ENCODE results near the gene SPINK9. TPM values are rescaled to one million over a fixed set of nuclear protein-coding genes. Genes with fewer than 3 reads are reported as not detected.
"Not testable (repeated sequence)": the region's sequence is repeated elsewhere in the genome, so short reads cannot be mapped to it uniquely, and the experiment has no call there.

Gene SPINK9, protein sequence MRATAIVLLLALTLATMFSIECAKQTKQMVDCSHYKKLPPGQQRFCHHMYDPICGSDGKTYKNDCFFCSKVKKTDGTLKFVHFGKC
- not detected for total RNA-seq
- long read RNA-seq: 0 reads

- DNase-seq (ENCODE audit: missing footprints) (no peak), ATAC-seq (no peak)
- intact Hi-C loops (cut with DNase I): no loop called here
Observed at GRCh38 chr5:148335259-148335658, at the start of gene SPINK9. TSS of gene SPINK9 (plus strand) at chr5:148335559. CDS start at chr5:148335614, 55 bp downstream.

DNA sequence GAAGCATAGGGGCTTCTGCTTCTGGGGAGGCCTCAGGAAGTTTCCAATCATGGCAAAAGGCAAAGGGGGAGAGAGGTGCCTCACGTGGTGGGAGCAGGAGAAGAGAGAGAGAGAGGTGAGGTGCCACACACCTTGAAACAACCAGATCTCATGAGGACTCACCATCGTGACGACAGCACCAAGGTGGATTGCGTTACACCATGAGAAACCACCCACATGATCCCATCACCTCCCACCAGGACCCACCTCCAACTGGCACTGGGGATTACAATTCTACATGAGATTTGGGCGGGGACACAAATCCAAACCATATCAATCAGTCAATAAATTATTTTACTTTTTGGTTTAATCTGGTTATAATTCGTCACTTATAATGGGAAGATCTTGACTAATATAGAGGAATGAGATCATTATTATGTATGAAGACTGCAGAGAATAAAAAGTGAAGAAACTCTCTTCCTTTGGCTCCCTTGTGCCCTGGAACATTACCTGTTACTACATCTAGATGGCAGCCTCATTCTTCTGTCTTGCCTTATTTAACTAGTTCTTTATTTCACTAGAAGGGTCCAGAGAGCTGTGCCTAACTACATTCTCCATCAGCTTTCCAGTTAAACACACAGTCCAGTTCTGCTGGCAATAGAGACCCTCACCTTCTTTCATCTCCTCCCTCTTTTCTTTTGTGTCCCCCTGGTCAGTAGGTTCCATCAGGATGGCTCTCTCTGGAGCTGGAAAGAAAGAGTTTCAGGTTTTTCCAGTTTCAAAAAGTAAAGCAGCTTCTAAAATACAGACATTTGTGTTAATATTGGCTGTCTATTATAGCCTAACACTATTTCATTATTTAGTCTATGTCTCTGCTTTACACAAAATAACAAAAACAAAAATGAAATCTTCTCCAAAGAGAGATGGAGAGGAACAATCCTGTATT, 44.8 kb upstream of the SPINK9 start:
- intact Hi-C loops (cut with DNase I): loop anchor here (2.0 to 10.0 kb wide), 3 partner anchors 74 to 442 kb away; no protein-coding TSS in a partner anchor
- DNase-seq (ENCODE audit: missing footprints) (no peak), ATAC-seq (no peak)

DNA sequence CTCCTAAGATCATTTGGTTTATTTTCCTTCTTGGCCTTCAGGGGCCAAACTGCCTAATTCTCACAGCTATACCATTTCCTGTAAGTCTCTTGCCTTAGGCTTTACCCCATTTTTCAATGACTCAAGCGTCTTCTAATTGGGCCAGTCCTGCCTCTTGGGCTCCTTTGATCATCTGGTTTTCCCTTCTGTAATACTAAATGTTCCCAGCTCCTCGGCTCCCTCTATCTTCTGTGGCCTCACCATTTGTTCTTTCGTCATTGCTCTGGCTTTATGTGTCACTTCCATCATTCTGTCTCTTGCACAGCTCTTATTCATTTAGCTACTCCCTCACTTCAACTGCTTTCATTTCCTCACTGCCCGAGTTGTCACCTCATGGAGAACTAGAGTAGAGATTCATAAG, 37.6 kb upstream of the SPINK9 start:
- no peak for ATAC-seq
- intact Hi-C loops (cut with DNase I): loop anchor here (10.0 kb wide), 1 partner anchor 67 kb away; no protein-coding TSS in a partner anchor
- no peak for DNase-seq (ENCODE audit: missing footprints)

DNA sequence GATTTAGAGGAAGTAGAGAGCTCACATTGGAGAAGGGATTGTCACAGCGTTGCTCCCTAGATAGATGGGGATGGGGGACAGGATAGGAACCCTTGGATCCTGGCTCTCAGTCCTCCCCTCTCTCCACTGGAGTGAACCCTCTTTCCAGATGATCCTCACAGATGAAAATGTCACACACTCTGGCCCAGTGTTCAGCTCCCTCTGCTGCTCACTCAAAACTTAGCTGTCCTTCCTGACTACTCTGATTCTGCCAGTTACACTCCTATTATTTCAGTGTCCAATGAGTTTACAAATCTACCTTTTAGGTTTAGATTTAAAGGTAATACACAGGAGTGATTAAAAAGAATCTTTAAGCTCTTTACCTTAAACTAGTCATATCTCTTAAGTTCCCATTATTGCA, 28.9 kb upstream of the SPINK9 start:
- intact Hi-C loops (cut with DNase I): no loop called here
- ATAC-seq: no peak
- DNase-seq (ENCODE audit: missing footprints): no peak

DNA sequence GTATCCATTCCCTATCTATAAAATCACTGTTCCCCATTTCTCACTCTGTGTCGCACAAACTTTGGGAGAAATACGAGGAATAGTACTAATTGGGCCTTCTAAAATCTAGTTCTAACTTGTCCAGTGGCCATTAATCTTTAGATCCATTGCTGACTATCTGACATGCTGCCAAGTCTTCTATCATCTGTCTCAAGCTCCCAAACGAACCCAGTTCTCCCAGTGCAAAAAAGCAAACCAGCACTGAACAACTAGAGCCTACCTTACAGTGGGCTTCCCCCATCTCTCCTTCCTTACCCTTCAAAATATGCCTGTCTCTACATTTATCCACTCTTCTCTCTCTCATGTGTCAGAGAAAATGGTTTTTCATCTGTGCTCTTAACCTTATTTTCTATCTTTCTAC, 26.3 kb upstream of the SPINK9 start:
- intact Hi-C loops (cut with DNase I): no loop called here
- DNase-seq (ENCODE audit: missing footprints): no peak
- no peak for ATAC-seq

- no peak for DNase-seq (ENCODE audit: missing footprints)
- ATAC-seq: no peak
- intact Hi-C loops (cut with DNase I): no loop called here
Observed at GRCh38 chr5:148309746-148310145, 25.6 kb upstream of the SPINK9 start.

GRCh38 chr5:148311484-148311883, 23.9 kb upstream of the SPINK9 start:
- no peak for ATAC-seq
- no peak for DNase-seq (ENCODE audit: missing footprints)

DNA sequence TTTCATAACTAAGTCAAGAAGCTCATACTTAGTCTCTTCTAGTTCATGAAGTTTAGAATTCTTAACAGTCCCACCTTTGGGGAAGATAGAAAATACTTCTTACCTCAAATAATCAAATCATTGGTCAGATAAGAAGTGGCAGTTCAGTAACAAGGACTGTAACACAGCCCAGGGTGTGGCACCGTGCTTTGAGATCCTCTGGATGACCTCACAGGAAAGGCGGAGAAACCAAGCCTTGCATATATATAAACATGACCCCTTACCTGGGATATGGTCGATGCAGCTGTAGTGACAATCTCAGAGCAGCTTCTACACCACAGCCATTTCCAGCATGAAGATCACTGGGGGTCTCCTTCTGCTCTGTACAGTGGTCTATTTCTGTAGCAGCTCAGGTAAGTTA, 23.2 kb upstream of the SPINK9 start, which contains the start of gene SPINK7:
Gene SPINK7 (plus strand): TSS at position 271 of the 400 bp plus-strand sequence. CDS start 61 bp downstream, at position 332.
- intact Hi-C loops (cut with DNase I): no loop called here
- DNase-seq (ENCODE audit: missing footprints) (no peak), ATAC-seq (no peak)

More at GRCh38 chr5:148311484-148311883, 23.9 kb upstream of the SPINK9 start:
- intact Hi-C loops (cut with DNase I): no loop called here

- no peak for DNase-seq (ENCODE audit: missing footprints)
- intact Hi-C loops (cut with DNase I): no loop called here
- no peak for ATAC-seq
Observed at GRCh38 chr5:148314187-148314586, 21.2 kb upstream of the SPINK9 start.

- no peak for ATAC-seq
- DNase-seq (ENCODE audit: missing footprints): no peak
- intact Hi-C loops (cut with DNase I): no loop called here
Observed at GRCh38 chr5:148314731-148315130, 20.6 kb upstream of the SPINK9 start.

GRCh38 chr5:148320011-148320963, 15.1 kb upstream of the SPINK9 start:
- ATAC-seq; DNase-seq (ENCODE audit: missing footprints); intact Hi-C loops (cut with DNase I): not testable (repeated sequence)

DNA sequence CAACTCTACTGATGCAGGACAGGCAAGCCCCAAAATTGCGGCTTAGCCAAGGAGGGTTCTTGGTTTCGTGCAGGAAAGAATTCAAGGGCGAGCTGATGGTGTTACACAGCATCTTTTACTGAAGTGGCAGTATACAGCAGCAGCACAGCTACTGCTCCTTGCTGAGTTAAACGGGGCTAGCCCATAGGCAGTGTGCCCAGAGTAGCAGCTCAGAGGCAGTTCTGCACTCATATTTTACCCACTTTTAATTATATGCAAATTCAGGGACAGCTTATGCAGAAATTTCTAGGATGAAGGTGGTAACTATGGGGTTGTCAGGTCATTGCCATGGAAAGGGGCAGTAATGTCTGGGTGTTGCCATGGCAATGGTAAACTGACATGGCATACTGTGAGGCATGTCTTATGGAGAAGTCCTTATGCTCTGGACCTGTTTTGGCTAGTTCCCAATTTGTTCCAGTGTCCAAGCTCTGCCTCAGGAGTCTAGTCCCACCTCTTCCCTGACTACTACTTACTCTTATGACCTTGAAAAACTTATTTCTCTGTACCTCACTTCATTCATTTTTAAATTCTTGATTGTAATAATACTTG, 2.0 kb upstream of the SPINK9 start:
- DNase-seq (ENCODE audit: missing footprints) (no peak), ATAC-seq (no peak)
- intact Hi-C loops (cut with DNase I): no loop called here

- DNase-seq (ENCODE audit: missing footprints) (no peak), ATAC-seq (no peak)
- intact Hi-C loops (cut with DNase I): no loop called here
Observed at GRCh38 chr5:148336704-148337435, 1.5 kb downstream of the SPINK9 start.

DNA sequence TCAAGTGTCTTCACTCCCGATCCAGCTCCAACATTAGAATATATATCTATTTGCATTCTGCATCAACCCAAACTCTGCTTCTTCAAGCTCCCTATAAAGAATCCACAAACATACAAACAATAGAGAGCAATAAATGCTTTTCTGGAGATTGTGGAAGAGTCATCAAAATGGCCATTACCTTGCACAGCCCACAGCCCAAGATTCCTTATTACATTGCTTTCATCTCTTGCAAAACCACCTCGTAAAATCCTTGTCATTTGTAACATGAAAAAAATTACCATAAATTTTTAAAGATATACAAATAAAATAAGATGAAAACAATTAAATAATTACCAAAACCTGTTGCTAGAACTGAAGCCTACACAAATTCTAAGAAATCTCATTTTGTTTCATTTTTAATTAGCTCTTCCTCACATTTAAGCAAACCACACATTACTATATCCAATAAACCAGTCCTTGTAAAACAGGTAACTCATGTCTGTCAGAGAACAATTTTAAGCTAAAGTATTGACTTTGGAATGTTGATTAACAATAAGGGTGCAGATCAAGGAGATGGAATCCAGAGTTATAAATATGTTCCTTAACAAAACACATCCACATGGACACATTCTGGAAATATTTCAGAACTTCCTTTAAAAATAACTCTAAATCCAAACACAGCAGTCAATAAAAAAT, 7.1 kb downstream of the SPINK9 start:
- DNase-seq (ENCODE audit: missing footprints): no peak
- no peak for ATAC-seq
- intact Hi-C loops (cut with DNase I): no loop called here

- DNase-seq (ENCODE audit: missing footprints) (no peak), ATAC-seq (no peak)
- intact Hi-C loops (cut with DNase I): no loop called here
Observed at GRCh38 chr5:148343046-148343407, 7.7 kb downstream of the SPINK9 start.

GRCh38 chr5:148343603-148344487, 8.5 kb downstream of the SPINK9 start:
- ATAC-seq (no peak), DNase-seq (ENCODE audit: missing footprints) (no peak)
- intact Hi-C loops (cut with DNase I): no loop called here

- intact Hi-C loops (cut with DNase I): no loop called here
- ATAC-seq (no peak), DNase-seq (ENCODE audit: missing footprints) (no peak)
Observed at GRCh38 chr5:148347706-148348105, 12.3 kb downstream of the SPINK9 start.
